Aorta (tissue), 5 donors: ENCODE data around the gene CCDC195. TPM values are rescaled to one million over a fixed set of nuclear protein-coding genes. Genes with fewer than 3 reads are reported as not detected.
"Not testable (repeated sequence)": the region's sequence is repeated elsewhere in the genome, so short reads cannot be mapped to it uniquely, and the experiment has no call there.

Experiments used
- ATAC-seq: fragments of 200-7000 bp; cut with Tn5 transposase; one replicate; pipeline ENCODE4 v1.9.1; 2022; ENCODE audit warnings: moderate library complexity; ENCODE audit not compliant: low FRiP score
- DNase-seq, 2 donors: peaks; one replicate each; pipeline ENCODE4 v3.0.0-alpha.2; 2020
- H3K27ac ChIP-seq, 2 donors: one replicate each; pipeline ENCODE4 v1.5.1; 2013; ENCODE audit warnings: low read length in 2 of 2, mild to moderate bottlenecking in 2 of 2, moderate library complexity in 2 of 2, control low read depth in 1 of 2, inconsistent platforms in 1 of 2, low read depth in 1 of 2
- H3K27me3 ChIP-seq, 2 donors: one replicate each; pipeline ENCODE4 v1.6.1; 2013; ENCODE audit warnings: control low read depth in 1 of 2, low read length in 1 of 2, mild to moderate bottlenecking in 1 of 2, moderate library complexity in 1 of 2; ENCODE audit not compliant: insufficient read depth in 2 of 2, control insufficient read depth in 1 of 2
- H3K36me3 ChIP-seq, 2 donors: one replicate each; pipeline ENCODE4 v1.6.1; 2013; ENCODE audit warnings: control low read depth in 1 of 2, low read length in 1 of 2, mild to moderate bottlenecking in 1 of 2; ENCODE audit not compliant: insufficient read depth in 2 of 2, control insufficient read depth in 1 of 2
- H3K4me1 ChIP-seq, 2 donors: one replicate each; pipeline ENCODE4 v1.6.1; 2013; ENCODE audit warnings: low read length in 2 of 2, control low read depth in 1 of 2, mild to moderate bottlenecking in 1 of 2, moderate library complexity in 1 of 2; ENCODE audit not compliant: insufficient read depth in 2 of 2, control insufficient read depth in 1 of 2
- H3K4me3 ChIP-seq, 2 donors: one replicate each; pipeline ENCODE4 v1.5.1; 2013; ENCODE audit warnings: low read length in 2 of 2, control low read depth in 1 of 2, mild to moderate bottlenecking in 1 of 2
- H3K9me3 ChIP-seq: one replicate; pipeline ENCODE4 v1.6.1; 2013; ENCODE audit warnings: mild to moderate bottlenecking, low read length; ENCODE audit not compliant: control insufficient read depth
- WGBS, 2 donors: extraction: QIAGEN DNeasy Blood & Tissue Kit; methylation state at CpG; one replicate each; pipeline ENCODE4 v1.1.7; 2013; 5-methylcytosine and 5-hydroxymethylcytosine counted together
- intact Hi-C, 2 donors: fragments of 100-400 bp; cut with DNase I; formaldehyde crosslinking; loops; one replicate each; pipeline versions ENCODE4 v1.14.2 to v1.15.0; 2022
- polyA plus RNA-seq, 2 donors: library from polyadenylated mRNA; stranded (reverse); fragments of 200-250 nt; gene quantifications; one replicate each; pipeline ENCODE4 v1.2.3, GENCODE V29; 2013
- total RNA-seq, 2 donors: library from RNA; stranded (reverse); fragmentation: NEBNext Ultra II Directional; extraction: Animal tissue kit (Norgen Biotek cat#: 25700); gene quantifications; one replicate each; pipeline ENCODE4 v1.2.1, GENCODE V29; 2021
- donor health status: healthy with polysubstance abuse.
- donor health status: Bipolar disorder and iron deficiency.
- donor health status: DM: no; HTN: no; CAD: no.
- donor health status: DM: no; HTN: no; CAD: no.
- donor health status: DM: yes; HTN: yes; CAD: no.

CCDC195 gene
- total and polyA plus RNA-seq, 4 donors: not detected

DNA sequence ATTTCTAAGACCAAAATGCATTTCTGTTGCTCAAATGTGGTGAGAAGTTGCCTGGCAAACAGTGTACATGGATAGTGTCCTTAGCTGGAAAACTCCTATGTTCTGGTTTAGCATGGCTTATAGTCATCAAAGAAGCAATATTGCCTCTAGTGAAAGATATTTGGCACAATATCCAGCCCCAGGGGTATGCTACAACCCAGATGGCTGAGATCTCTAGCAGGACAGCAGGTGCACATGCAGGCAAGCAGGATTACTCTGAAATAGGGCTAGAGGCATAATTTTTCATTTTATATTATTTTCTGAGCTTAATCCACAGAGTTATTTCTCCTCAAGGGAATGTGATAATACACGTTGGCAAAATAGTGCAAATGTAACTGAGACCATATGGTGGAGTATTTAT is 34.0 kb downstream of the CCDC195 start:
- no peaks in the 10 kb centered on the region for H3K4me1 ChIP-seq
- no peaks in the 10 kb centered on the region for H3K9me3 ChIP-seq
- intact Hi-C loops: no loop called here
- H3K36me3 ChIP-seq: no peaks in the 10 kb centered on the region
- WGBS, 2 donors: 11 to 36% methylated on average over 1 of the region's 1 CpG
- ATAC-seq (no peak), DNase-seq (no peak)
- no peaks in the 10 kb centered on the region for H3K27me3 ChIP-seq
- no peak overlapping the region for H3K4me3 ChIP-seq
- H3K27ac ChIP-seq: no peak overlapping the region

DNA sequence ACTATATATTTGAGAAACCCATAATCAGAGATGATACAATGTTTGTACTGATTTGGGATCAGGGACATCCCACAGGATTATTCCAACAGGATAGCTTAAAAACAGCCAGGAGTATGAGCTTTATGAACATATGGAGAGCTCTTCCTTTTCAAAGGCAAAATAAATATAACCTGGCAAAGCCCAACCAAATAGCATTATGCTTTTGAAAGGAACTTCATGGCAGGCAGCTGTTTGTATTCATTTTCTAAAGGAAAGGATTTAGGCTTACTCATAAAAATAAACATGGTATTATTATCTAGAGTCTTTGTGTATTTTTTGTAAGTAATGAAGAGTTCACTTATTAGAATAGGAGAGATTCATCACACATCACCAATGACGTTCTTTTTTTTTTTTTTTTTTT is 44.4 kb downstream of the CCDC195 start:
- no peak for DNase-seq
- no peak overlapping the region for H3K4me3 ChIP-seq
- peaks cover 2% of the 10 kb centered on the region for H3K9me3 ChIP-seq
- no peaks in the 10 kb centered on the region for H3K36me3 ChIP-seq
- intact Hi-C loops: no loop called here
- 73 to 80% methylated on average over 1 of the region's 1 CpG for WGBS, 2 donors
- no peak for ATAC-seq
- no peaks in the 10 kb centered on the region for H3K4me1 ChIP-seq
- no peaks in the 10 kb centered on the region for H3K27me3 ChIP-seq
- no peak overlapping the region for H3K27ac ChIP-seq

DNA sequence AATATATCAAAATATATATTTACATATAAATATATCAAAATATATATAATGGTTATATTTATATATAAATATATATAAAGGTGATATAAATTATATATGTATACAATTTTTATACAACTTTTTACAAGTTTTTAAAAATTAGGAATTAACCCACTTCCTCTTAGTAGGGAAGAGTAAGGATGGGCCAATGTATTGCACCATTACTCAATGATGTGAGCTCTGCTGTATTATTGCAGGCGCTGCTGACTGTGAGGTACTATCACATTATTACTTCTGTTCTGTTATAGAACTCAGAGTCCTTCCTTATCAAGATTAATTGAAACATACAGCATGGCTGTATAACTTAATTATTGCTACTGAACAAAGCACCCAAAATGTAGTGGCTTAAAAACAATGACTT is 46.0 kb downstream of the CCDC195 start:
- 95 to 100% methylated on average over 1 of the region's 1 CpG for WGBS, 2 donors
- no peaks in the 10 kb centered on the region for H3K36me3 ChIP-seq
- peaks cover 2% of the 10 kb centered on the region for H3K9me3 ChIP-seq
- no peaks in the 10 kb centered on the region for H3K4me1 ChIP-seq
- H3K27me3 ChIP-seq: no peaks in the 10 kb centered on the region
- DNase-seq (no peak), ATAC-seq (no peak)
- no peak overlapping the region for H3K27ac ChIP-seq
- H3K4me3 ChIP-seq: no peak overlapping the region
- intact Hi-C loops: no loop called here

DNA sequence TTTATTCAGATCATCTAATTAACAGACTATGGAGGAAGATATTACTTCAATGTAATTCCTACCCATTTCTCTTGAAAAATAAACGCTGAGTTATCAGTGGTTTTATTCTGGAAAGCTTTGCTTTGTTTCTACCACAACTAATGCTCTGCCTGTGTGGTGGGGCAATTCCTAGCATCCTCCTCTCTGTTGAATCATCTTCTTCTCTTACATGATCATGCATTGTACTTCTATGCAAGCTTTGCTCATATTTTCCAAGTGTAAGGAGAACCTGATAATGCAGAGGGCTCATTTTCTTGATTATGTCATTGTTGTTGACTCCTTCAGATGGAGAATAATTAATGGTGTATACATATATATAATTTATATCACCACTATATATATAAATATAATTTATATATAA is 46.7 kb downstream of the CCDC195 start:
- DNase-seq (no peak), ATAC-seq (no peak)
- Histone ChIP-seq H3K4me3 (no peak overlapping the region), H3K27me3 (no peaks in the 10 kb centered on the region), H3K36me3 (no peaks in the 10 kb centered on the region), H3K27ac (no peak overlapping the region), H3K9me3 (peaks cover 2% of the 10 kb centered on the region), H3K4me1 (no peaks in the 10 kb centered on the region)
- intact Hi-C loops: no loop called here
- WGBS, 2 donors: 86 to 94% methylated on average over 1 of the region's 1 CpG

DNA sequence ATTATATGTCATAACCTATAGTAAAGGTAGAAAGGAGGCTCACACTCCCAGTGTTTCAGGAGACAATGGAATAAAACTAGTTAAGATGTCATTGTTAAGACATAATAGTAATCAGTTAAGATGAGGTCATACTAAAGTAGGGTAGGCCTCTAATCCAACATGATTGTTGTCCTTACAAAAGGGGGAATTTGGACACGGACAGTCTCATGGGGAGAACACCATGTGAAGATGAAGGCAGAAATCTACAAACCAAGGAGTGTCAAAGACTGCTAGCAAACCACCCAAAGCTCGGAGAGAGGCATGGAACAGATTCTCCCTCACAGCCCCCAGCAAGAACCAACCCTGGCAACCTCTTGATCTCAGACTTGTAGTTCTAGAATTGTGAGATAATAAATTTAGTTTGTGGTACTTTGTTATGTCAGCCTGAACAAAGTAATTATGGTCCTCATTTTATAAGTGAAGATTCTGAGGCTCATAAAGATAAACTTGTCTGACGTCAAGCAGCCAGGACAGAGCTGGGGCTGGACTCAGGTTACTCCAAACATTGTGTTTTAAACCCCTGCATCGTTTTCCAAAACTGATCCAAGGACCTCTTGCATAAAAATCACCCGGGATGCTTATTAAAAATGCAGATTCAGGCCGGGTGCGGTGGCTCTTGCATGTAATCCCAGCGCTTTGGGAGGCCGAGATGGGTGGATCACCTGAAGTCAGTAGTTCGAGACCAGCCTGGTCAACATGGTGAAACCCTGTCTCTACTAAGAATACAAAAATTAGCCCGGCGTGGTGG is 47.8 kb downstream of the CCDC195 start:
- WGBS, 2 donors: 90% methylated on average over 12 of the region's 12 CpGs
- no peak for DNase-seq
- H3K4me3 ChIP-seq: no peak overlapping the region
- intact Hi-C loops: no loop called here
- H3K4me1 ChIP-seq: no peaks in the 10 kb centered on the region
- no peaks in the 10 kb centered on the region for H3K36me3 ChIP-seq
- H3K27ac ChIP-seq: no peak overlapping the region
- H3K9me3 ChIP-seq: no peaks in the 10 kb centered on the region
- H3K27me3 ChIP-seq: no peaks in the 10 kb centered on the region
- ATAC-seq: no peak

DNA sequence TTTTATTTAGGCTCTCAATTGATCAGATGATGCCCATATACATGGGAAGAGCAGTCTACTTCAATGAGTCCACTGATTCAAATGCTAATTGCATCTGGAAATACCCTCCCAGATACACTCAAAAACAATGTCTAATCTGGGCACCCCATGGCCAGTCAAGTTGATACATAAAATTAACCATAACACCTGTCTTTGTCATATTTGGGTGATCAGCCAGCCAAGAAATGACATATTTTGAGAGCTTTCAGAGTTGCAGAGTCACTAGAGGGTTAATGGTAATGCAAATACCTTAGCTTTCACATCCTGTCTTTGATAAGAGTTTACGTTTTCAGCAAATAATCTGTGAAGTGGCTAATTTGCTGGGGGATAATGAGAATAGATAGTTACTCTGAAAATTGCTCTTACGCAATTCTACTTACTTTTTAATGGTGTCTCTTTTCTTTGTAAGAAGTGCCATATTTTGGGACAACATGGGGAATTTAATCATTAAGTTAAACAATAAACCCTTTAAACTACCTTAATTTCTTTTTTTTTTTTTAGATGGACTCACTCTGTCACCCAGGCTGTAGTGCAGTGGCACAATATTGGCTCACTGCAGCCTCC is 49.1 kb downstream of the CCDC195 start:
- Histone ChIP-seq H3K36me3 (no peaks in the 10 kb centered on the region), H3K9me3 (peaks cover 2% of the 10 kb centered on the region), H3K27ac (no peak overlapping the region), H3K4me3 (no peak overlapping the region), H3K27me3 (no peaks in the 10 kb centered on the region), H3K4me1 (no peaks in the 10 kb centered on the region)
- 61 to 64% methylated on average over 2 of the region's 2 CpGs for WGBS, 2 donors
- DNase-seq: no peak
- no peak for ATAC-seq
- intact Hi-C loops: no loop called here

DNA sequence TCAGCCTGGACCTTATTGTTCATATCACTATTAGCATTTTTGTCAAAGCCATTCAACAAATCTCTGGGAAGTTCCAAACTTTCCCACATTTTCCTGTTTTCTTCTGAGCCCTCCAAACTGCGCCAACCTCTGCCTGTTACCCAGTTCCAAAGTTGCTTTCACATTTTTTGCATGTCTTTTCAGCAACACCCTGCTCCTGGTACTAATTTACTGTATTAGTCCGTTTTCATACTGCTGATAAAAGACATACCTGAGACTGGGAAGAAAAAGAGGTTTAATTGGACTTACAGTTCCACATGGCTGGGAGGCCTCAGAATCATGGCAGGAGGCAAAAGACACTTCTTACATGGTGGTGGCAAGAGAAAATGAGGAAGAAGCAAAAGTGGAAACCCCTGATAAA is 52.8 kb downstream of the CCDC195 start:
- H3K4me3 ChIP-seq, ATAC-seq, H3K4me1 ChIP-seq, intact Hi-C loops, H3K27ac ChIP-seq, DNase-seq, H3K9me3 ChIP-seq, H3K36me3 ChIP-seq, H3K27me3 ChIP-seq: not testable (repeated sequence)
- 71 to 76% methylated on average over 2 of the region's 2 CpGs for WGBS, 2 donors

DNA sequence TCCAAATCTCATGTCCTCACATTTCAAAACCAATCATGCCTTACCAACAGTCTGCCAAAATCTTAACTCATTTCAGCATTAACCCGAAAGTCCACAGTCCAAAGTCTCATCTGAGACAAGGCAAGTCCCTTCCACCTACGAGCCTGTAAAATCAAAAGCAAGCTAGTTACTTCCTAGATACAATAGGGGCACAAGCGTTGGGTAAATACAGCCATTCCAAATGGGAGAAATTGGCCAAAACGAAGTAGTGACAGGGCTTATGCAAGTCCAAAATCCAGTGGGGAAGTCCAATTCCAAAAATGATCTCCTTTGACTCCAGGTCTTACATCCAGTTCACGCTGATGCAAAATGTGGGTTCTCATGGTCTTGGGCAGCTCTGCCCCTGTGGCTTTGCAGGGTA is 54.5 kb downstream of the CCDC195 start:
- H3K36me3 ChIP-seq, DNase-seq, ATAC-seq, H3K27ac ChIP-seq, H3K4me3 ChIP-seq, H3K4me1 ChIP-seq, H3K9me3 ChIP-seq, intact Hi-C loops, H3K27me3 ChIP-seq: not testable (repeated sequence)
- WGBS, 2 donors: 85 to 88% methylated on average over 5 of the region's 5 CpGs

DNA sequence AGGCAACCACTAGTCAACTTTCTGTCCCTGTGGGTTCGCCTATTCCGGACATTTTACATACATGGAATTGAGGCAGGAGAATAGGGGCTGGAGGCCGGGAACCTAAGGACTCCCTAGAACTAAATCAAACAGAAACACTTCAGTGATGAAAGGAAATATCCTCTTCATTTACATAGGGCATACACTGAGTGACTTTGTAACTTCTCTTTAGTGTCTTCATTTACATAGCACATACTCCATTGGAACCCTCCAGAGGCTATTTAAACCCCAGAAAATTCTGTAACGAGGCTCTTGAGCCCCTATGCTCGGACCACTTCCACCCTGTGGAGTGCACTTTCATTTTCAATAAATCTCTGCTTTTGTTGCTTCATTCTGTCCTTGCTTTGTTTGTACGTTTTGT is 56.5 kb downstream of the CCDC195 start:
- ATAC-seq (no peak), DNase-seq (no peak)
- WGBS, 2 donors: 91% methylated on average over 6 of the region's 6 CpGs
- Histone ChIP-seq H3K27ac (no peak overlapping the region), H3K4me1 (no peaks in the 10 kb centered on the region), H3K27me3 (no peaks in the 10 kb centered on the region), H3K4me3 (no peak overlapping the region), H3K36me3 (no peaks in the 10 kb centered on the region), H3K9me3 (peaks cover 5% of the 10 kb centered on the region)
- intact Hi-C loops: no loop called here
